HepG2 (cell line): Measurements from ENCODE around the gene CDH1. TPM values are rescaled to one million over a fixed set of nuclear protein-coding genes. Genes with fewer than 3 reads are reported as not detected.

Experiments
- ARID5B ChIP-seq: IDR thresholded peaks from 2 replicates; pipeline ENCODE4 v1.4.0; 2020; ENCODE audit warnings: mild to moderate bottlenecking, missing genetic modification reagents
- CCDC6 ChIP-seq: sonication (generic); formaldehyde crosslinking; IDR thresholded peaks from 2 replicates; pipeline ENCODE4 v1.8.1; 2022; ENCODE audit warnings: mild to moderate bottlenecking, missing genetic modification reagents, moderate library complexity
- GATAD2A ChIP-seq: IDR thresholded peaks from 2 replicates; pipeline ENCODE4 v1.6.1; 2016
- HNF4A ChIP-seq: sonication (generic); formaldehyde crosslinking; IDR thresholded peaks from 2 replicates; pipeline ENCODE4 v1.4.0; 2020; ENCODE audit warnings: missing genetic modification reagents
- KLF11 ChIP-seq: IDR thresholded peaks from 2 replicates; pipeline ENCODE4 v1.6.1; 2016; ENCODE audit warnings: missing compliant biosample characterization
- KLF6 ChIP-seq: IDR thresholded peaks from 2 replicates; pipeline ENCODE4 v1.8.0; 2016; ENCODE audit warnings: missing biosample characterization, missing genetic modification reagents
- RXRB ChIP-seq: IDR thresholded peaks from 2 replicates; pipeline ENCODE4 v1.6.1; 2016; ENCODE audit warnings: borderline replicate concordance, missing genetic modification reagents, missing compliant biosample characterization
- SNAI1 ChIP-seq: sonication (generic); formaldehyde crosslinking; IDR thresholded peaks from 2 replicates; pipeline ENCODE4 v1.5.0; 2020; ENCODE audit warnings: mild to moderate bottlenecking, missing genetic modification reagents, borderline replicate concordance
- SP4 ChIP-seq: sonication (generic); formaldehyde crosslinking; IDR thresholded peaks from 2 replicates; pipeline ENCODE4 v1.8.1; 2023; ENCODE audit warnings: mild to moderate bottlenecking, missing genetic modification reagents
- TOPORS ChIP-seq: sonication (generic); formaldehyde crosslinking; IDR thresholded peaks from 2 replicates; pipeline ENCODE4 v1.8.0; 2023; ENCODE audit warnings: mild to moderate bottlenecking, missing genetic modification reagents
- ZBTB34 ChIP-seq: sonication (generic); formaldehyde crosslinking; IDR thresholded peaks from 2 replicates; pipeline ENCODE4 v1.8.0; 2022; ENCODE audit warnings: mild to moderate bottlenecking, missing genetic modification reagents
- ZBTB38 ChIP-seq: sonication (generic); formaldehyde crosslinking; IDR thresholded peaks from 2 replicates; pipeline ENCODE4 v1.5.1; 2020; ENCODE audit warnings: mild to moderate bottlenecking, missing genetic modification reagents
- ZBTB7A ChIP-seq: sonication (generic); formaldehyde crosslinking; IDR thresholded peaks from 2 replicates; pipeline ENCODE4 v1.8.0; 2022; ENCODE audit warnings: mild to moderate bottlenecking, missing genetic modification reagents
- ZNF136 ChIP-seq: sonication (generic); formaldehyde crosslinking; IDR thresholded peaks from 2 replicates; pipeline ENCODE4 v1.8.1; 2022; ENCODE audit warnings: low read depth, mild to moderate bottlenecking, moderate library complexity, missing genetic modification reagents
- ZNF580 ChIP-seq: IDR thresholded peaks from 2 replicates; pipeline ENCODE4 v1.6.1; 2016; ENCODE audit warnings: low read depth, borderline replicate concordance
- ZNF772 ChIP-seq: sonication (generic); formaldehyde crosslinking; IDR thresholded peaks from 2 replicates; pipeline ENCODE4 v1.5.0; 2020; ENCODE audit warnings: mild to moderate bottlenecking, missing genetic modification reagents
- ZNF788 ChIP-seq: sonication (generic); formaldehyde crosslinking; IDR thresholded peaks from 2 replicates; pipeline ENCODE4 v1.5.0; 2020; ENCODE audit warnings: mild to moderate bottlenecking, missing genetic modification reagents, borderline replicate concordance
- ZNF891 ChIP-seq: sonication (generic); formaldehyde crosslinking; IDR thresholded peaks from 2 replicates; pipeline ENCODE4 v1.5.0; 2020; ENCODE audit warnings: mild to moderate bottlenecking, missing genetic modification reagents
- polyA plus RNA-seq, 8 experiments: library from polyadenylated mRNA; depleted of rRNA in 3 of 8; stranded (reverse) in 7 of 8; unstranded in 1 of 8; fragments of >200 nt; fragmentation: Illumina TruSeq in 4 of 8; extraction: Trizol in 4 of 8; gene quantifications; 2 replicates each; pipeline versions ENCODE4 v1.2.1 to v1.2.3, GENCODE V29; 2011 to 2016; ENCODE audit warnings: low read depth in 4 of 8, missing spikeins in 1 of 8, mixed read lengths in 1 of 8; ENCODE audit not compliant: insufficient read depth in 1 of 8
- total RNA-seq, 5 experiments: library from RNA; depleted of rRNA; stranded (reverse); fragments of >200 nt; fragmentation: Illumina TruSeq; extraction: Trizol; gene quantifications; 2 replicates each; pipeline ENCODE4 v1.2.3, GENCODE V29; 2016; ENCODE audit warnings: low read depth in 1 of 5
- TF ChIP-seq, protein P1 (sequence below): sonication (generic); formaldehyde crosslinking; IDR thresholded peaks from 2 replicates; pipeline ENCODE4 v1.8.1; 2023; ENCODE audit warnings: missing genetic modification reagents, inconsistent platforms, borderline replicate concordance
- TF ChIP-seq, protein P2 (sequence below): sonication (generic); formaldehyde crosslinking; IDR thresholded peaks from 2 replicates; pipeline ENCODE4 v1.9.0; 2022; ENCODE audit warnings: low read depth, missing genetic modification reagents
- TF ChIP-seq, protein P3 (sequence below): sonication (generic); formaldehyde crosslinking; IDR thresholded peaks from 2 replicates; pipeline ENCODE4 v1.4.0; 2020; ENCODE audit warnings: mild to moderate bottlenecking, missing genetic modification reagents

CDH1 gene
- total and polyA plus RNA-seq, 2 of the 13 experiments (the other 11 are each of a cell fraction or from before 2014, with no cell fraction given) = 0.95 to 9.8 TPM

GRCh38 chr16:68704232-68704867 lies 32.7 kb upstream of the CDH1 start (continued):
- 0 out of 2 replicates have a peak, but pooled peaks have one; percentile 72 for TF ChIP-seq TOPORS (CRISPR knock-in tag)
- TF ChIP-seq SP4 (CRISPR knock-in tag) = peak; percentile 54; the same call in 1 of the 2 replicates
- peak; percentile 23; the same call in 1 of the 2 replicates for TF ChIP-seq HNF4A
- TF ChIP-seq, protein P1, sequence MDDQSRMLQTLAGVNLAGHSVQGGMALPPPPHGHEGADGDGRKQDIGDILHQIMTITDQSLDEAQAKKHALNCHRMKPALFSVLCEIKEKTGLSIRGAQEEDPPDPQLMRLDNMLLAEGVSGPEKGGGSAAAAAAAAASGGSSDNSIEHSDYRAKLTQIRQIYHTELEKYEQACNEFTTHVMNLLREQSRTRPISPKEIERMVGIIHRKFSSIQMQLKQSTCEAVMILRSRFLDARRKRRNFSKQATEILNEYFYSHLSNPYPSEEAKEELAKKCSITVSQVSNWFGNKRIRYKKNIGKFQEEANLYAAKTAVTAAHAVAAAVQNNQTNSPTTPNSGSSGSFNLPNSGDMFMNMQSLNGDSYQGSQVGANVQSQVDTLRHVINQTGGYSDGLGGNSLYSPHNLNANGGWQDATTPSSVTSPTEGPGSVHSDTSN (CRISPR knock-in tag) = no peak
- no peak for TF ChIP-seq SNAI1 (CRISPR knock-in tag)
- TF ChIP-seq CCDC6 (CRISPR knock-in tag) = peak; percentile 68
- TF ChIP-seq ZBTB38 (CRISPR knock-in tag) = peak; percentile 60; the same call in 1 of the 2 replicates
- TF ChIP-seq ZNF580 (CRISPR knock-in tag) = peak; percentile 94; the same call in 1 of the 2 replicates
- TF ChIP-seq, protein P2, sequence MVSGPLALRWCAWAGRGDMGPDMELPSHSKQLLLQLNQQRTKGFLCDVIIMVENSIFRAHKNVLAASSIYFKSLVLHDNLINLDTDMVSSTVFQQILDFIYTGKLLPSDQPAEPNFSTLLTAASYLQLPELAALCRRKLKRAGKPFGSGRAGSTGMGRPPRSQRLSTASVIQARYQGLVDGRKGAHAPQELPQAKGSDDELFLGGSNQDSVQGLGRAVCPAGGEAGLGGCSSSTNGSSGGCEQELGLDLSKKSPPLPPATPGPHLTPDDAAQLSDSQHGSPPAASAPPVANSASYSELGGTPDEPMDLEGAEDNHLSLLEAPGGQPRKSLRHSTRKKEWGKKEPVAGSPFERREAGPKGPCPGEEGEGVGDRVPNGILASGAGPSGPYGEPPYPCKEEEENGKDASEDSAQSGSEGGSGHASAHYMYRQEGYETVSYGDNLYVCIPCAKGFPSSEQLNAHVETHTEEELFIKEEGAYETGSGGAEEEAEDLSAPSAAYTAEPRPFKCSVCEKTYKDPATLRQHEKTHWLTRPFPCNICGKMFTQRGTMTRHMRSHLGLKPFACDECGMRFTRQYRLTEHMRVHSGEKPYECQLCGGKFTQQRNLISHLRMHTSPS (CRISPR knock-in tag) = peak; percentile 90
- no peak for TF ChIP-seq ZBTB7A (CRISPR knock-in tag)
- 0 out of 2 replicates have a peak, but pooled peaks have one; percentile 68 for TF ChIP-seq KLF11 (CRISPR knock-in tag)
- peak; percentile 79 for TF ChIP-seq RXRB (CRISPR knock-in tag)
- peak; percentile 78 for TF ChIP-seq GATAD2A (CRISPR knock-in tag)
- TF ChIP-seq ZNF891 (CRISPR knock-in tag) = peak; percentile 79
- no peak for TF ChIP-seq ZNF136 (CRISPR knock-in tag)
- no peak for TF ChIP-seq ZBTB34
- peak; percentile 65; the same call in 1 of the 2 replicates for TF ChIP-seq ZNF772 (CRISPR knock-in tag)
- peak; percentile 80; the same call in 1 of the 2 replicates for TF ChIP-seq ZNF788 (CRISPR knock-in tag)
- TF ChIP-seq, protein P3, sequence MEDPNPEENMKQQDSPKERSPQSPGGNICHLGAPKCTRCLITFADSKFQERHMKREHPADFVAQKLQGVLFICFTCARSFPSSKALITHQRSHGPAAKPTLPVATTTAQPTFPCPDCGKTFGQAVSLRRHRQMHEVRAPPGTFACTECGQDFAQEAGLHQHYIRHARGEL (CRISPR knock-in tag) = no peak
- TF ChIP-seq KLF6 (CRISPR knock-in tag) = 0 out of 2 replicates have a peak, but pooled peaks have one; percentile 54
- TF ChIP-seq ARID5B (CRISPR knock-in tag) = peak; percentile 66
